Pancreas (tissue), 10 donors: ENCODE results near the gene ANO1. TPM values are rescaled to one million over a fixed set of nuclear protein-coding genes. Genes with fewer than 3 reads are reported as not detected.

Experiments
- ATAC-seq, 4 donors: fragments of 200-7000 bp; cut with Tn5 transposase; one replicate each; pipeline versions ENCODE4 v1.8.0 to v1.9.1; 2020; ENCODE audit warnings: mild to moderate bottlenecking in 4 of 4, moderate library complexity in 4 of 4
- DNase-seq, 6 donors: peaks; one replicate each; pipeline ENCODE4 v3.0.0-alpha.2; 2020
- FAIRE-seq: peaks from 2 replicates; lab custom pipeline; 2012; peaks lifted over from hg19 to GRCh38; lab: Jason Lieb, UNC
- H3K27ac ChIP-seq, 4 donors: fragments of 200-600 bp; sonication (generic); 1 replicate in 3 of 4; 2 replicates in 1 of 4; pipeline versions ENCODE4 v1.5.0 to v1.8.0; 2020
- H3K27me3 ChIP-seq, 4 donors: fragments of 200-600 bp; one replicate each; pipeline ENCODE4 v1.8.0; 2021
- H3K36me3 ChIP-seq, 3 donors: fragments of 200-600 bp; sonication (generic) in 1 of 3; one replicate each; pipeline versions ENCODE4 v1.5.0 to v1.8.0; 2020 to 2021
- H3K4me1 ChIP-seq, 3 donors: fragments of 200-600 bp; one replicate each; pipeline ENCODE4 v1.8.0; 2021
- H3K4me3 ChIP-seq, 4 donors: fragments of 200-600 bp; sonication (generic) in 2 of 4; one replicate each; pipeline versions ENCODE4 v1.5.0 to v1.8.0; 2020 to 2021
- H3K9me3 ChIP-seq, 4 donors: fragments of 200-600 bp; one replicate each; pipeline ENCODE4 v1.8.0; 2021
- CTCF ChIP-seq, 4 donors: fragments of 200-600 bp; sonication (generic) in 3 of 4; IDR thresholded peaks; one replicate each; pipeline versions ENCODE4 v1.5.0 to v1.8.0; 2021; ENCODE audit warnings: antibody characterized with exemption in 4 of 4
- WGBS, 2 donors: extraction: QIAGEN DNeasy Blood & Tissue Kit; methylation state at CpG; one replicate each; pipeline ENCODE4 v1.1.7; 2013; 5-methylcytosine and 5-hydroxymethylcytosine counted together
- intact Hi-C, 3 donors: fragments of 100-400 bp; cut with DNase I; formaldehyde crosslinking; loops; one replicate each; pipeline versions ENCODE4 v1.11.1 to v1.14.2; 2022
- polyA plus RNA-seq, 2 donors: library from polyadenylated mRNA; stranded (reverse); fragments of 200-250 nt; gene quantifications; one replicate each; pipeline ENCODE4 v1.2.3, GENCODE V29; 2013
- total RNA-seq, 6 donors: library from RNA; stranded (reverse); fragmentation: NEBNext Ultra II Directional in 4 of 6; extraction: Animal tissue kit (Norgen Biotek cat#: 25700) in 4 of 6; gene quantifications; one replicate each; pipeline versions ENCODE4 v1.2.1 to v1.2.4, GENCODE V29; 2021 to 2023
- donor health status: healthy with polysubstance abuse.
- donor health status: DM: no; HTN: no; CAD: no; lungs with moderate emphysema.
- donor health status: DM: no; HTN: no; CAD: no.
- donor health status: control.
- donor health status: control.
- donor health status: Bipolar disorder and iron deficiency.
- donor health status: DM: yes; HTN: yes; CAD: no.
- donor health status: DM: no; HTN: no; CAD: no.
- donor health status: DM: no; HTN: no; CAD: no.
- donor health status: DM: yes; HTN: yes; CAD: no.

Gene ANO1
- total and polyA plus RNA-seq, 8 donors, result 1.5 to 12.4 (median 5.1) TPM

DNA sequence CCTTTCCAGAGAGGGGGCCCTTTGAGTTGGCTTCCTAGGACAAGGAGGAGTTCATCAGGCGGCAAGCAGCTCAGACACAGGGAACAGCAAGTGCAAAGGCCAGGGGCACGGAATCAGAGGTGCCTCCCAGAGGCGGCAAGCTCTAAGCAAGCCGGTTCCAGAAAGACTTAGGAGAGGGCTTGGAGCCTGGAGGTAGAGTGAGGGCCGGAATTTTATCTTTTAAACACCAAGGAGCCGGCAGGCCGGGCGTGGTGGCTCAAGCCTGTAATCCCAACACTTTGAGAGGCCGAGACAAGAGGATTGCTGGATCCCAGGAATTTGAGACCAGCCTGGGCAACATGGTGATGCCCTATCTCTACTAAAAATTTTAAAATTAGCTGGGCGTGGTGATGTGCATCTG lies 151.6 kb downstream of the ANO1 start:
- Histone ChIP-seq H3K4me3 (no peak overlapping the region), H3K36me3 (no peaks in the 10 kb centered on the region), H3K27me3 (no peaks in the 10 kb centered on the region), H3K4me1 (no peaks in the 10 kb centered on the region), H3K9me3 (no peaks in the 10 kb centered on the region), H3K27ac (no peak overlapping the region)
- intact Hi-C loops, result no loop called here
- WGBS, 2 donors, result 79 to 80% methylated on average over 10 of the region's 10 CpGs
- ATAC-seq (no peak), DNase-seq (no peak), FAIRE-seq (no peak)
- TF ChIP-seq CTCF (IDR thresholded peaks at IDR 0.05), result no peak

DNA sequence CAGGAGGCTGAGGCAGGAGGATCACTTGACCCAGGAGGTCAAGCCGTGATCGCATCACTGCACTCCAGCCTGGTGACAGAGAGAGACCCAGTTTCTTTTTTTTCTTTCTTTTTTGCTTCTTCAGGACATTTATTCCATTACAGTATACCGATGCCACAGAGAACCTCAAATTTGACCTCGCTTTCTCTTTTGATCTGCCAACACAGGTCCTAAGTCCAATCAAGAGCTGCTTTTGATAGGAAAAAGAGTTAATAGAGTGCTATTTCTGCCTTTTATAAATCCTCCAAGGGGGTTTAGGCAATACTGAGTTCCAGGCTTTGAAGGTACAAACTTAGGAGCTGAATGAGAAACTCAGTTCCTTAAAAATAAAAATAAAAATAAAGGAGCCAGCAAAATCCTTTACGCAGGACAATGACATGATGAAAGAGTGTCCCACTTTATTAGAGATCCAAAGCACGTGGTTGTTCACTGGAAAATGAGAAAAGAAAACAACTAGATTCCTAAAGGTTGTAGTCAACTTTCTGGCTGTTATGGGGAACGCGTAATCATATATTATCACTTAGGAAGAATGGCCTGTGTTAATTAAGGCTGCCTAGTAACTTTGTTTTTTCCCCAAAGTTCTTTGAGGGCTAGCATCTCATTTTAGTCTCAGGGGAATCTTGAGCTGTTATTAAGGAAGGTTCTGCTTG lies 152.2 kb downstream of the ANO1 start:
- FAIRE-seq, result no peak
- no peak for ATAC-seq
- H3K27me3 ChIP-seq, result no peaks in the 10 kb centered on the region
- DNase-seq, result no peak
- H3K36me3 ChIP-seq, result no peaks in the 10 kb centered on the region
- H3K4me3 ChIP-seq, result no peak overlapping the region
- no peaks in the 10 kb centered on the region for H3K4me1 ChIP-seq
- no peaks in the 10 kb centered on the region for H3K9me3 ChIP-seq
- H3K27ac ChIP-seq, result no peak overlapping the region
- 82 to 89% methylated on average over 8 of the region's 8 CpGs for WGBS, 2 donors
- intact Hi-C loops, result no loop called here
- no peak for TF ChIP-seq CTCF (IDR thresholded peaks at IDR 0.05)

- TF ChIP-seq CTCF (IDR thresholded peaks at IDR 0.05), result no peak
These were observed 153.0 kb downstream of the ANO1 start for GRCh38 chr11:70230840-70231710.

GRCh38 chr11:70233034-70233433 lies 154.9 kb downstream of the ANO1 start:
- Histone ChIP-seq H3K36me3 (no peaks in the 10 kb centered on the region), H3K9me3 (no peaks in the 10 kb centered on the region), H3K27ac (peak overlapping the region in 1 of 4 donors; percentile 41), H3K27me3 (no peaks in the 10 kb centered on the region), H3K4me3 (no peak overlapping the region), H3K4me1 (no peaks in the 10 kb centered on the region)
- ATAC-seq, result no peak
- no peak for TF ChIP-seq CTCF (IDR thresholded peaks at IDR 0.05)
- FAIRE-seq, result no peak
- intact Hi-C loops, result no loop called here
- no peak for DNase-seq

More at GRCh38 chr11:70230840-70231710, 153.0 kb downstream of the ANO1 start:
- no peaks in the 10 kb centered on the region for H3K4me1 ChIP-seq
- FAIRE-seq (no peak), DNase-seq (no peak), ATAC-seq (no peak)
- H3K27me3 ChIP-seq, result no peaks in the 10 kb centered on the region
- intact Hi-C loops, result no loop called here
- no peaks in the 10 kb centered on the region for H3K36me3 ChIP-seq
- WGBS, 2 donors, result 69 to 77% methylated on average over 22 of the region's 22 CpGs
- no peak overlapping the region for H3K4me3 ChIP-seq
- no peak overlapping the region for H3K27ac ChIP-seq
- H3K9me3 ChIP-seq, result no peaks in the 10 kb centered on the region
